Activated T-helper 1 cell treated with Interleukin-2 at 50 U/mL for 16 hours (primary cell): ENCODE results near the gene NINJ2.

Source experiments
- DNase-seq: peaks from one replicate; pipeline ENCODE4 v3.0.0-alpha.2; 2020; ENCODE audit warnings: low read depth

NINJ2 gene

DNA sequence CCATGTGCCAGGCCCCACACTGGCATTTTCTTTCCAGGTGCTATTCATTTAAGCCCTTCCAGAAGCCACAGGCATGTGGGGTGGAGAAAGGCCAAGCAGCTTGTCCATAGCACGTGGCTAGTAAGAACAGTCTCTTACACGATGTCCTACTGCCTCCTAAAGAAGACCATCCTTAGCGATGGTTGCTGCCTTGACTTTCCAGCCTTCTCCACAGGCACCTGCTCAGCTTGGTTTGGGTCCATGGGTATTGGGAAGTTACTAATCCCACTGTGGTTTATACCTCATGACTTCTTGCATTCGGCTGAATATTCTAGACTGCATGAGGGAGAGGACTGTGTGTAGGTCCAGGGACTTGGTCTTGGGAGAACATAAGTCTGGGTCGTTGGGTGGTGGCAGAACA, 49.2 kb downstream of the NINJ2 start:
- DNase-seq: no peak

DNA sequence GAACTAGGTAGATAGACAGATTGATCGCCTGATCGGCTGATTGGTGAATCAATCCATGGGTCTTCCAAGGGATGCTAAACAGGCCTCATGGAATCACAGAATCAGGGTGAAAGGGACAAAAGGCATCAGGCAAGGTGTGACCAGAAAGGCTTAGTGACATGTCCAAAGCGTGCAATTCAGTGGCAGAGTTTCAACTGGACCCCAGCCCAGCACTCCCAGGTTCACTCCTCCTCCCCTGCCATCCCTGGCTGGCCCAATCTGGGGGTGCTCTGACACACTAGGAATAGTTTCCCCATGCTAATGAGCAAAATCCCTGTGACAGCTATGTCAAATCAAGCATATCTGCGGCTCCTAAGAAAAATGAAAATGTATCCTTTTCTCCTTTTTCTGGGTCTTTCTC, 50.4 kb downstream of the NINJ2 start:
- no peak for DNase-seq

DNA sequence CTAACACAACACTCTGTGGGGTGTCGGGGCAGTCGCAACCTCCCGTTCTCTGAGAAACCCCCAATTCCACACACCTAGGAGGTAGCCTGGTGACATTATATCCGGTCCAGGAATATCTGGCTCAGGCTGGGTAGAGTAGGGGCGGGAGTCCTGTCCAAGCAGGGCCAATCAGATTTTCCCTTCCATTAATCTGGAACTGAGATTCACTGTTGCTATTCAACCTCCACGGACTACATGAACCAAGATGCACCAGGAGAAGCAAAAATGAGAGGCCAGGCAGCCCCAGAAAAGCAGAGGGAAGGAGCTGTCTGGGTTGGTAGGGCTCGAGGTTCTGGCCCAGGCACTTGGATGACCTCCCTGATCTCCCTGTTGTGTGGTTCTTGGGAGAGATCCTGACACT, 51.0 kb downstream of the NINJ2 start:
- no peak for DNase-seq

DNA sequence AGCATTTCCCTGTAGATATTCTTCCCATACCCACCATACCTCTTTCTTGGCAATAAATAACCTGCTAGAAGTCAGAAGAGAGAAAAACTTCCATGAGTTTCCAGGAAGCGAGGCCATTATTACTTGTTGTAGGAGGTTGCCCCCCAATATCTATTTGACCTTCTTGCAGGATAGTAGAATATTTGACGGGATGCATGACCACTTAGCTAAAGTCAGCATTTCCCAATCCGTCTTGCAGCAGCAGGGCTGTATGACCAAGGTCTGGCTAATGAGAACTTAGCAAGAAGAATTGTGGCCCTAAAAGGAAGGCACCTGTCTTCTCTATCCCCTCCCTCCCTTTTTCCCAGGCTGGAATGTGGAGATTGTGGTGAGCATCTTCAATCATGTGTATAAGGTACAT, 51.5 kb downstream of the NINJ2 start:
- no peak for DNase-seq

DNA sequence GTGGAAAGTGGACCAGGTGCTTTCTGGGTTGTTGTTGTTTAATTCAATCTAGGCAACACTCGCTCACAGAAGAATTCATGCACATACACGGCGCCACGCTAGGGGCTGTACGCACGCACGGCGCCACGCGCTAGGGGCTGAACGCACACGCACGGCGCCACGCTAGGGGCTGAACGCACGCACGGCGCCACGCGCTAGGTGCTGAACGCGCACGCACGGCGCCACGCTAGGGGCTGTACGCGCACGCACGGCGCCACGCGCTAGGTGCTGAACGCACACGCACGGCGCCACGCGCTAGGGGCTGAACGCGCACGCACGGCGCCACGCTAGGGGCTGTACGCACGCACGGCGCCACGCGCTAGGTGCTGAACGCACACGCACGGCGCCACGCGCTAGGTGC, 54.3 kb downstream of the NINJ2 start:
- DNase-seq: no peak

DNA sequence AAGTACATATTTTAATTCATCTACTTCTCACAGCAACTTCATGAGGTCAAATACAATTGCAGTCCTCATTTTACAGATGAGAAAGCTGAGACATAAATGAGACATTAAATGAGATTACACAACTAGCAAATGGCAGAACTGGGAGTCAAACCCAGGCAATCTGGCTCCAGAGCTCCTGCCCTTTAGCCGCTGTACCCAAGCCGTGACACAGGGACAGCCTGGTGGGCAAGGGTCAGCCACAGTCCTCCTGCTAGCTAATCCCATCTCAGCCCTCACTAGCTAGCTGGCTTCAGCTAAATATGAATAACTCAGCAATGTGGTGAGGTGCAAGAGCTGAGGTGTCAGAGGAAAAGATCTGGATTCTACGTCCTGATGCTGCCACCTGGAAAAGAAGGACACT, 54.8 kb downstream of the NINJ2 start:
- no peak for DNase-seq

DNA sequence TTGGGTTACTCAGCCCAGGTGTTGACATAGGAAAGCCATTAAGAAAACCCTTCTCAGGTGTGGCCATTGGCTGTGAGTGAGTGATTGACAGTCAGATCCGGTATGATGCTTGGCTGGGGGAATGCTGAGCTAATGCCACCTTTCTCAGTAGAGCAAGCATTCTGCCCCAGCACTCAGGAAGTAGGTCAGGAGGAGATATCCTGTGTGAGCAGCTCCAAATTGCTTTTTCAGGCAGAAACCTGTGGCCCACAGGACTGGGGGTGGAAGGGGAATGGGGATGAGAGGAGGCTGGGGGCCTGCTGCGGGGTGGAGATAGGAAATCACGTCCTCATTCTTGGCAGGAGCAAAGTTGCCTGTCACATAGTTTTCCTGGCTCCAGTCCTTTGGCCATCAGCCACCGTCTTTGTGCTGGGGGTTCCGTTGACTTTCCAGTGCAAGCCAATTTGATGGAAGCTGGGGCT, 55.7 kb downstream of the NINJ2 start:
- no peak for DNase-seq

DNA sequence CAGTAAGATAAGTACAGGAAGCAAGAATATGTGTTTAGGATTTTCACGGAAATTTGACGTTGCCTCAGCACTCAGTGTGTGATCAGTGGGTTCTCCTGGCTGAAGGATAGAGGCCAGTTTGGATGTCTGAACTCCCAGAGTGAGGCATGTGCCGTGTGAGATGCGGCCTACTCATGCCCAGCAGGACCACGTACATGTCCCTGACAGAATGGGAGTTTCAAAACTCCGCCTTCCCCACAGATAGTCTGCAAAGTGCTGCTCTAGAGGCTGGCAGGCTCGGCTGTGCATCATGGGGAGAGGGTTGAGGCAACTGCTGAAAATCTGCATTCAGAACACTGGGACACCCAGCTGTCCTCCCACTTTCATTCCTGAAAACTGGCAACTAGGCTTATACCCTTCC, 58.3 kb downstream of the NINJ2 start:
- DNase-seq: no peak

DNA sequence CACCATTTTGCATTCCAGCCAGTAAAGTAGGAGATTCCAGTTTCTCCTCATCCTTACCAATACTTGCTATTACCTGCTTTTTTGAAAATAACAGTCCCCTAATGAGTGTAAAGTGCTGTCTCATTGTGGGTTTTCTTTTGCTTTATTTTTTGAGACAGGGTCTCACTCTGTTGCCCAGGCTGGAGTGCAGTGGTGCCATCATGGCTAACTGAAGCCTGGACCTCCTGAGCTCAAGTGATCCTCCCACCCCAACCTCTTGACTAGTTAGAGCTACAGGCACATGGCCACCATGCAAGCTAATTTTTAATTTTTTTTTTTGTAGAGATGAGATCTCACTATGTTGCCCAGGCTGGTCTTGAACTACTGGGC, 60.6 kb downstream of the NINJ2 start:
- DNase-seq: no peak

DNA sequence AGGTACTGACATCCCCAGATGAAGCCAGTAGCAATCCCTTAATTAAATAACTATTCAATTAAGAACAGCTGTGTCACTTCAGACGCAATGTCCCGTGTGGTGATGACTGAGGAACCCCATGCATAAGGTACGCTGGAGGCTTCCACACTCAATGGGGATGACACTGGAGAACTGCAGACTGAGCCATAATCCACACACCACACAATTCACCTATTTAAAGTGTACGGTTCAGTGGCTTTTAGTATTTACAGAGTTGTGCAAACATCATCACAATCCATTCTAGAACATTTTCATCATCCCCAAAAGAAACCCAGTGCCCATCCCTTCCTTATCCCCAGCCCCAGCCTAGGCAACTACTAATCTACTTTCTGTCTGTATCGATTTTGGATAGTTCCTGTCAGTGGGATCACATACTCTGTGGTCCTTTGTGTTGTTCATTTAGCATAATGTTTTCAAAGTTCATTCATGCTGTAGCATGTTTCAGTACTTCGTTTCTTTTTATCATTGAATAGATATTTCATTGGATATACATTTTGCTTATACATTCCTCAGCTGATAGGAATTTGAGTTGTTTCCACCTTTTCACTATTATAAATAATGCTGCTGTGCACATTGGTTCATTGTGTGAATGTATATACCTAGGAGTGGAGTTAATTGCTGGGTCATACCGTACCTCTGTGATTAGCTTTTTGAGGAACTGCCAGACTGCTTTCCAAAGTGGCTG, 61.1 kb downstream of the NINJ2 start:
- DNase-seq: no peak

DNA sequence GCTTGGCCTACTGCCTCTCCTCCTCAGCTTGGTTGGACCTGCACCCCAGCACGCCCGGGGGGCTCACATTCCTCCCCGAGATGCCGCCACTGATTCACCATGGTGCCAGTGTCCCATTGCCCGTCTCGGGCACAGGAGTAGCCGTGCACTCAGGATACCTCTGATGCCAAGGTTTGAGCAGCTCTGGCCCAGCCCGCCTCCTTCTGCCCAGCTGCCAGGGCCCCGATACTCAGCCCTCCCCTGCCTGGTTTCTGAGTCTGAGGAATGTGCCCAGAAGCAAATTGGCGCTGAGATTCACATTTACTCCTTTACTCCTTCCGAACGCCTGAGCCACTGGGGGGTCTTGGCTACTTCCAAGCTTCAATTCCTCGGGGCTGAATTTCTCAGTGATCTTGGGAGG, 63.5 kb downstream of the NINJ2 start:
- DNase-seq: no peak

DNA sequence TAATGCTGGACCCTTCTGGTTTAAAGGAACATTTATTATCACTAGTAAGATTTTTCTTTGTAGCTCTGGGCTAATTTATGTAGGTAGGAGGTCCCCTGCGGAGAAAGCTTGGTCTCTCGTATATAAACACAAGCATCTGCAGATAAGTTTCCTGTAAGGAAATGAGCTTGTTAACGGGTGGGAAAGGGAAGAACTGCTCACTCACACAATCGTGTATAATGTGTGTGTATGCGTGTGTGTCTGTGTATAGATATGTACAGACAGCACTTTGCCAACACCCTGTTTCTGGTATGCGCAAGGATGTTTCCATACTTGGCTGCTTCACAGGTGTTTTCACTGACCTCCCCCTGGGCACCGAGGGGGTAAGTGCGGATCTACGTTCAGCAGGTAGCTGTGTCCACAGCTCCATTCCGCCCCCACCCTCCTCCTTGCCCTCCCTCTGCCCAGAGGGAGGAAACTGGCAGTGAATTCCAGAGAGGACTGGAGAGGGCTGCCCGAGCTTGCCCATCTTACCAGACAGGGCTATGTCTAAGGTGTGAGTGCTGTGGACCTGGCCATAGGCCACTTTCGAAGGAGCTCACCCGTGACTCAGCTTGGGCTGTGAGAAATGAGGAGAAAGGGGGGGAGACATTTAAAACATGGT, 65.2 kb downstream of the NINJ2 start:
- DNase-seq: no peak

DNA sequence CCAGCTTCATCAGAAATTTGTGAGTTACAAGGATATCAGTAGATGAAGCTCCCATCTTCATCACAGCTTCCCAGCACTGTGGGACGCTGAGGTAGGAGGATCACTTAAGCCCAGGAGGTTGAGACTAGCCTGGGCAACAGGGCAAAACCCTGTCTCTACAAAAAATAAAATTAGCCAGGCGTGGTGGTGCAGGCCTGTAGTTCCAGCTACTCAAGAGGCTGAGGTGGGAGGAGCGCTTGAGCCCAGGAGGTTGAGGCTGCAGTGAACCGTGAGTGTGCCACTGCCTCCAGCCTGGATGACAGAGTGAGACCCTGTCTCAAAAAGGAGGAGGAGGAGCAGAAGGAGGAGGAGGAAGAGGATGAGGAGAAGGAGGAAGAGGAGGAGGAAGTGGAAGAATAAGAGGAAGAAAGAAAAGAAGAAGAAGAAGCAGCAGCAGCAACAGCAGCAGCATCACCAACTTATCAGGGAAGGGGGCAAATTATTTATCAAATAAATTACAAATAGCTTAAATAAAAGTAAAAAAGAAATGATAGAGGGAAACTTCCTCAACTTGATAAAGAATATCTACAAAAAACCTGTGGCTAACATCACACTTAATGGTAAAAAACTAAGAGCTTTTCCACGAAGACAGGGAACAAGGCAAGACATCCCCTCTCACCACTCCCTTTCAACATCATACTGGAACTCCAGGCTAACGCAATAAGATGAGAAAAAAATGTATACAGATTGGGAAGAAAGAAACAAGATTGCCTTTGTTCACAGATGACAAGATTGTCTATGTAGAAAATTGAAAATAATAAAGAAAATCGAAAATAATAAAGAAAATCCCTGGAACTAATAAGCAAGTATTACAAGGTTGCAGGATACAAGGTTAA, 69.6 kb downstream of the NINJ2 start:
- no peak for DNase-seq

DNA sequence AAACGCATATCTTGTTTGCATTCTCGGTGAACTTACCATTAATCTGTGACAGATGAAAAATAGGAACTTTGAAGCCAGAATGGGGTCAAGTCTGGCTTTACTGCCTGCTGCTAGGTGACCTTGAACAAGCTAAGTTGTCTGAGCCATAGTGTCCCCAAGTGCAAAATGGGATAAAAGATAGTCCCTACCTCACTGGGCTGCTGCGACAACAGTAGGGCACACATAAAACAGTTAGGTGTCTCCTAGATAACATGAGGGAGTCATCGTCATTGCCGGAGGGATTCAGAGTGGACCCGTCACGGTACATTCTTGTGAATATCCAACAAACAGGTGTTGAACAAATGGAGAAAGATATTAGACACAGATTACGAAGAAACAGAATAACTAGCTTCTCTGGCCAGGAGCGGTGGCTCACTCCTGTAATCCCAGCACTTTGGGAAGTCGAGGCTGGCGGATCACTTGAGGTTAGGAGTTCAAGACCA, 71.2 kb downstream of the NINJ2 start:
- DNase-seq: no peak

DNA sequence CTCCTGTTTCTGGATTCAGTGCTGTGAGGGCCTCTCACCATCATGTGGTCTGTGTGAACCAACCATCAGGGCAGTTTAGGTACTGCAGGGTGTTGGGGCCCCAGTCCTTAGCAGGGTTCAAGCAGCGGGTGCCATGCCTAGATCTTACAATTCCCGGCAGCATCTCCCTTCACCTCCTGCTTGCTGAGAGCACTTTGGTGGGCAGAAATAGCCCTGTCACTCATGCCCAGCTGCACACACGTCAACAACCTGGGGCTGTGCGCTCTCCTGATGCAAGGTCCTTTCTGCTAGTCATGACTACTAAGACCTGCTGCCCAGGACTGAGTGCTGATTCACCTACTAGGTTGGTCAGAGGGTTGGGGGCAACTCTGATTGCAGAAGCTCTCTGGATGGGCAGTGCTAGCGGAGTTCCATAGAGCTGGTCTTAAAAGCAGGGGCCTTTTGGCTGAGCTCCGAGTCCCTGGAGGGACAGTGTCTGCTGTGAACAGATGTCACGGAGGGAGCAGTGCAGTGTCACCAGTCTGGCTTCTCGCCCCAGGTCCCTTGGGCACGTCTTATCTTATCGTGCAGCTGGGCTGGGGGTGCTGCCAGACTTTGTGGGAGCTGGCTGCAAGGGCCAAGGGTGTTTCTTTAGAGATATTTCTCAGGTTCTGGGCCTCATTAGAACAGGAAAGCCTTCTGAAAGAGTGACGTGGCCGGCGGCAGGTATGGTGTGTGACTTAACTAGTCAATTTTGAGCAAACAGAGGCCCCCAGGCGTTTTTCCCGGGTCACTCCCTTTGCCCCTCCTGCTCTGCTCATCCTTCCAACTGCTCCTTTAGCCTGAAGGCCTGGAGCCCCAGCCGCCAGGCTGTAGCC, 71.8 kb downstream of the NINJ2 start:
- no peak for DNase-seq

DNA sequence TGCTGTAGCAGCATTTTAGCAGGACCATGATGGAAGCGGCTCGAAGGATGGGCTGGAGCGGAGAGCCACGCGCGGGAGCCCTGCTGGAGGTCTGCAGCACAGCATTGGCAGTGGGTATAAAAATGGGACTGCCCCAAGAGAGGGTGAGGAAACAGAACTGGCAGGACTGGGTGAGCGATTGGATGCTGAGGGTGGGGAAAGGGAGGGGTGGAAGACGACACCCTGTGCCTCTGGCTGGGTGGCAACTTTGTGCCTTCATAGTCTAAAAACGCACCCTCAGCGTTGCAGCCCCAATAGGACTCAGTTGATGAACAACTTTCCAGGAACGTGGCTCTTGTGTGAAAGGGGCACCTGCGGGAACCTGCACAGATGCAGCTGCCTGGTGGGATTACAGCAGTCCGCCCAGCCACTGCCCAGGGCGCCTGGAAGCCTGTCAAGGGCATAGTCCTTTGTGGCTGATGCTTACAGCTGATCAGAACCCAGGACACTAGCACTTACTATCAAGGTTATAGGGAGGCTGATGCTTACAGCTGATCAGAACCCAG, 73.0 kb downstream of the NINJ2 start:
- no peak for DNase-seq

DNA sequence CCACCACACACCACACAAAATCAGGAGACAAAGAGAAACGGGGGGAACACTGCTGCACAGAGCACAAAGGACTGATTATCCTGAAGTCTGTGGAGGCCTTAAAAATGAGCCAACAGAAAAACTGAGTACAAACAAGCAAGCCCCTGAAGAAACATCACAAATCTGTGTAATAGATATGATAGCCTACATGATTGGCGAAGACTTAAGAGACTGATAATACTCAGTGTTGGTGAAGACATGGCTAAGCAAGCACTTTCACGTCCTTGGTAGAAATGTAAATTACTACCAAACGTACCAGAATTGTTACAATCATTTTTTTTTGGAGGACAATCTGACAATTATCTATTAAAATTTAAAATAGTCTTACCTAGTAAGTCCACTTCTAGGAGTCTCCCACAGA, 74.6 kb downstream of the NINJ2 start:
- DNase-seq: no peak

DNA sequence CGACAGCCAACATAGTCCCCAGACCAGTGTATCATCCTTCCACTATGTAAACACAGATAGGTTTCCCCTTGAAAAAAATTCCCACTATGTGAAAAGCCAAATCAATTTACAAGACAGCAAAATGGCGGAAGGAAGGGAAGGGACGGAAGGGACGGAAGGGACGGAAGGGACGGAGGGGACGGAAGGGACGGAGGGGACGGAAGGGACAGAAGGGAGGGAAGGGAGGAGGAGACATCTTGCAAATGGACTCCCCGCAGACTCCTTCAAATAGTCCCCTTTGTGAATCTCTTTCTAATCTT, 75.3 kb downstream of the NINJ2 start:
- DNase-seq: no peak

DNA sequence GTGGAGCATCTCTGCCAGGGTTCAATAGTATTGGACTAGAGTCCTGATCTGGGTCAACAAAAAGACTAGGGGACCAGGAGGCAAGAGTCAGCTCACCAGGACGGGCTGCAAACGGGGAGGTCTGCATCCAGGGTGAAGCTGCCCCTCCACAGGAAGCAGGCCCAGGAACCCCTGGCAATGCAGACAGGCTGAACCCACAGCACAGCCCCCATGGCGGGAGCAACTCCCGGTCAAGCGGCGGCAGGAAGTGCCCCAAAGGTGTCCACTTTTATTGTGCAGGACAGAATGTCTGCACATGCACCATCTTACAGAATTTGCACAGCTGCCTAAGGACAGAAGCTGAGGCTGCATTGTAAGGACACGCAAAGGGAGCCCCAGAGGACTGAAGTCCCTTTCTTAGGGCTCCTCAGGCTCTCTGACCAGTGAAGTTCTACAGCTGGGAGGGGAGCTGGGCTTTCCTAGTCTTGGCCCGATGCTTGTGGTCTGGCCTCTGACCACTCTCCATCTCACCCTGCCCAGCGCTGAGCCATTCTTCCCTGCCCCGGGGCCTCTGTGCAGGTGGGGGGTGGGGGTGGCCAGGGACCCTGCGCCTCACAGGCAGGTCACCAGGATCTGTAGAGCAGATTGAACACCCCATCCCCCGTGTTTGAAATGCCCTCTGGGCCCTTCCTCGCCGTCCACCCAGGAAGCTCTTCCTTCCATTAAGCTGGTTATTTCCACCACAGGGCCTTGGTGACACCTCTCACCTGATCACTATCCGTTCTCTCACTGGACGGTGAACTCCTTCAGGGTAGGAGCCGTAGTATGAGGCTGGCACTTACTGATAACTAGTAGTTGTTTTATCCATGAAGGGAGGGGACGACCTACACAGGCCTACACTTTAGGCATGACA, 75.9 kb downstream of the NINJ2 start:
- no peak for DNase-seq

DNA sequence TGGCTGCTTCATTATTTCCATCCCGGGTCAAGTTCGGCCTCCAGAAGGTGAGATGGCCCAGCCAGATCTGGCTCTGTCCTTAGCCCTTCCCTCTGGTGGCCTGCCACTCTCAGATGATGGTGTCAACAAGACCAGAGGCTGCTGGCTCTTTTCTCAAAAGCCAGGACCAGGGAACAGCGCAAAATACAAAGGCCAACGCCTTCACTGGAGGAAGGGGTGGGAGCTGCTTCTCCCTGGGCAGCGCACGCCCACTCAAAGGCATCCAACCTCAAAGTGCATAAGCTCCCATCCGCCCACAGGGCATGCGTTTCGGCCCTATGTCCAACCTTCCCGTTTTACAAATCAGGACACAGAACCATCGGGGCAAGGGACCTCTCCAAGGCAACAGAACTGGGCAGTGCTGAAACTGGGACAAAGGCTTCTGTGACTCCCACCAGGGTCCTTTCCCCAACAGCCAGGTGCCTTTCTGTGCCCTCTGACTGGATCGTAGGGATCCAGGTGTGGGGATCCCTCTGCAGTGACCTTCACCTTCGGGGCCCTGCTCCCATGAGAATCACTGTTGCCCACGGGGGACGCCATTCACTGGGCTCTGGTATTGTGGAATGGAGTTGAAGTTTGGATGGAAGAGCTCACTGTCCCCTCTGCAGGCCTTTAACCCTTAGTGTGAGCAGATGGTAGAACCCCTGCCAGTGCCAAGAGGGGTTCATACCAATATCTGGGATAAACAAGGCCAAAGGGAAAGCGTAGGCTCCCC, 76.8 kb downstream of the NINJ2 start:
- DNase-seq: no peak
